Heart right ventricle (tissue), 16 donors: ENCODE results near the gene DIPK2B. TPM values are rescaled to one million over a fixed set of nuclear protein-coding genes. Genes with fewer than 3 reads are reported as not detected.

ENCODE experiments used
- ATAC-seq, 8 donors: fragments of 200-7000 bp; cut with Tn5 transposase; one replicate each; pipeline ENCODE4 v1.9.1; 2020; ENCODE audit warnings: mild to moderate bottlenecking in 8 of 8, moderate library complexity in 8 of 8, moderate number of reproducible peaks in 1 of 8
- DNase-seq, 2 donors: peaks; one replicate each; pipeline ENCODE4 v3.0.0-alpha.2; 2020
- H3K27ac ChIP-seq, 10 donors: fragments of 200-600 bp; sonication (generic) in 2 of 10; one replicate each; pipeline versions ENCODE4 v1.5.0 to v1.8.0; 2020 to 2022; ENCODE audit warnings: mild to moderate bottlenecking in 3 of 10
- H3K27me3 ChIP-seq, 7 donors: fragments of 200-600 bp; one replicate each; pipeline ENCODE4 v1.8.0; 2021 to 2022; ENCODE audit warnings: mild to moderate bottlenecking in 2 of 7
- H3K36me3 ChIP-seq, 9 donors: fragments of 200-600 bp; sonication (generic) in 1 of 9; one replicate each; pipeline versions ENCODE4 v1.5.0 to v1.8.0; 2020 to 2022; ENCODE audit warnings: mild to moderate bottlenecking in 2 of 9
- H3K4me1 ChIP-seq, 9 donors: fragments of 200-600 bp; sonication (generic) in 1 of 9; one replicate each; pipeline versions ENCODE4 v1.5.0 to v1.8.0; 2020 to 2022; ENCODE audit warnings: mild to moderate bottlenecking in 4 of 9
- H3K4me3 ChIP-seq, 10 donors: fragments of 200-600 bp; sonication (generic) in 2 of 10; one replicate each; pipeline versions ENCODE4 v1.5.0 to v1.8.0; 2020 to 2022; ENCODE audit warnings: mild to moderate bottlenecking in 7 of 10, moderate library complexity in 2 of 10
- H3K9me3 ChIP-seq, 11 donors: fragments of 200-600 bp in 10 of 11; sonication (generic) in 2 of 11; one replicate each; pipeline versions ENCODE4 v1.5.0 to v1.8.0; 2013 to 2022; ENCODE audit warnings: mild to moderate bottlenecking in 2 of 11, control low read depth in 1 of 11, moderate library complexity in 1 of 11
- WGBS, 2 donors: extraction: QIAGEN DNeasy Blood & Tissue Kit; methylation state at CpG; one replicate each; pipeline ENCODE4 v1.1.7; 2013; ENCODE audit warnings: inconsistent platforms in 1 of 2; 5-methylcytosine and 5-hydroxymethylcytosine counted together
- intact Hi-C, 10 donors: fragments of 100-400 bp; cut with DNase I; formaldehyde crosslinking; loops; one replicate each; pipeline versions ENCODE4 v1.11.1 to v1.14.2; 2022
- long read RNA-seq, 3 donors: library from polyadenylated mRNA; unstranded; transcript quantifications; one replicate each; pipeline ENCODE4 v2.0.0, GENCODE V29; 2020 to 2021
- polyA plus RNA-seq, 2 donors: library from polyadenylated mRNA; stranded (reverse); fragments of 200-250 nt; gene quantifications; one replicate each; pipeline ENCODE4 v1.2.3, GENCODE V29; 2013
- total RNA-seq, 10 donors: library from RNA; stranded (reverse); fragmentation: NEBNext Ultra II Directional in 3 of 10; extraction: Animal tissue kit (Norgen Biotek cat#: 25700) in 3 of 10; gene quantifications; one replicate each; pipeline versions ENCODE4 v1.2.1 to v1.2.4, GENCODE V29; 2021 to 2023
- TF ChIP-seq, protein P1 (sequence below), 9 donors: fragments of 200-600 bp; sonication (generic) in 2 of 9; IDR thresholded peaks; one replicate each; pipeline versions ENCODE4 v1.5.0 to v1.8.0; 2021 to 2022; ENCODE audit warnings: antibody characterized with exemption in 9 of 9, mild to moderate bottlenecking in 5 of 9, moderate library complexity in 1 of 9
- donor health status: Arrhythmogenic right ventricular cardiomyopathy.
- donor health status: ischemic (EF 13 %, LVEDD 7.1; RV severe dilation, severe dysfunction).
- donor health status: healthy with polysubstance abuse.
- donor health status: DM: no; HTN: yes; CAD: no.
- donor health status: DM: no; HTN: no; CAD: no.
- donor health status: ischemic (EF 25% LVEDD 6.9; RV normal size, moderate dysfunction).
- donor health status: ischemic (EF 25% LVEDD 5.7; RV mildly dilated, moderate dysfunction).
- donor health status: healthy.
- donor health status: DM: yes; HTN: yes; CAD: no.
- donor health status: Ischemic cardiomyopathy.
- donor health status: ischemic (EF 35%, LVEDD 5.7; RV mildly dilated, moderate dysfunction).
- donor health status: nonischemic (EF 11% LVEDD 7.7; RV severe dilation, severe dysfunction).
- donor health status: DM: yes; HTN: yes; CAD: no.
- donor health status: PGD.
- donor health status: ischemic (EF 29% LVEDD 5.4; RV normal size, mild dysfunction).
- donor health status: nonischemic (EF 23%, LVEDD 6.1; RV moderate dilation, normal function).

Gene DIPK2B, protein sequence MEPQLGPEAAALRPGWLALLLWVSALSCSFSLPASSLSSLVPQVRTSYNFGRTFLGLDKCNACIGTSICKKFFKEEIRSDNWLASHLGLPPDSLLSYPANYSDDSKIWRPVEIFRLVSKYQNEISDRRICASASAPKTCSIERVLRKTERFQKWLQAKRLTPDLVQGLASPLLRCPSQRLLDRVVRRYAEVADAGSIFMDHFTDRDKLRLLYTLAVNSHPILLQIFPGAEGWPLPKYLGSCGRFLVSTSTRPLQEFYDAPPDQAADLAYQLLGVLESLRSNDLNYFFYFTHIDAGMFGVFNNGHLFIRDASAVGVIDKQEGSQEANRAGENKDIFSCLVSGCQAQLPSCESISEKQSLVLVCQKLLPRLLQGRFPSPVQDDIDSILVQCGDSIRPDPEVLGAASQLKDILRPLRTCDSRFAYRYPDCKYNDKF
- total RNA-seq: 10 to 100 TPM in 8 of 10 donors, 1 to 10 TPM in 2; 9.3 to 31.7 (median 16.1) TPM
- 10 to 100 TPM; 12.2 to 24.5 TPM for polyA plus RNA-seq
- long read RNA-seq, donor 1, full-length matches to known transcripts: 9 of 26 reads
- long read RNA-seq, donor 1, partial matches to known transcripts: 2 of 26 reads
- long read RNA-seq, donor 1, other reads (novel, unspliced or antisense): 15 of 26 reads
- long read RNA-seq, donor 2, full-length matches to known transcripts: 11 of 29 reads
- long read RNA-seq, donor 2, partial matches to known transcripts: 1 of 29 reads
- long read RNA-seq, donor 2, other reads (novel, unspliced or antisense): 17 of 29 reads
- long read RNA-seq, donor 3, full-length matches to known transcripts: 36 of 69 reads
- long read RNA-seq, donor 3, partial matches to known transcripts: 9 of 69 reads
- long read RNA-seq, donor 3, other reads (novel, unspliced or antisense): 24 of 69 reads

DNA sequence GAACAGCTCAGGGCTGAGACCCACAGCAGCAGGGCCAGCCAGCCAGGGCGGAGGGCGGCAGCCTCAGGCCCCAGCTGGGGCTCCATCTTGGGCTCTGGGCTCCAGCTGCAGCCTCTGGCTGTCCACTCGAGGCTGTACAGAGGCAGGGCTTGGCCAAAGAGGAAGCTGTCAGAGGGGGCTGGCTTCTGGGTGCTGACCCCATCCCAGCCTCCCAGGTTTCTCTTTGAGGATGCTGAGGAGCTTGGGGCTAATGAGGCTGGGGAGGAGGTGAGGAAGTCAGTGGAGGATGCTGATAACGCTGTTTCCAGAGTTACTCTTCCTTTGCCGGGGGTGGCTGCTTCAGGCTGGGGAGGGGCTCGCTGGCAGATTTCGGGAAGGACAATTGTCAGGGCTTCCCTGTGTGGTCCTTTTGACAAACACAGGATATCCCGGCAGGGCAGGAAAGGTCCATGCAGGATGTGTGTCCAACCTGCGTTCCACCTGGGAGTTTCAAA lies at the start of gene DIPK2B:
DIPK2B (minus strand) TSS at position 136 of the 494 bp plus-strand sequence; CDS start at position 86, 50 bp downstream.
- H3K27me3 ChIP-seq: peaks cover 0 to 81% (median 0%) of the 10 kb centered on the region in 7 donors
- H3K27ac ChIP-seq: peak within 1 kb of the TSS; percentile 40 to 86 (median 72)
- WGBS, 2 donors: 35 to 54% methylated on average over 9 of the region's 9 CpGs
- ATAC-seq (peak; percentile 85 to 95 (median 91)), DNase-seq (peak; percentile 23 to 60)
- peaks cover 0 to 9% (median 0%) of the 10 kb centered on the region in 11 donors for H3K9me3 ChIP-seq
- H3K36me3 ChIP-seq: no peaks in the 10 kb centered on the region
- peaks cover 0 to 21% (median 0%) of the 10 kb centered on the region in 9 donors for H3K4me1 ChIP-seq
- H3K4me3 ChIP-seq: peak within 1 kb of the TSS in 9 of 10 donors; percentile 26 to 54 (median 46)
- intact Hi-C loops: loop anchor here in 1 of 10 donors (5.0 kb wide), 1 partner anchor 328 kb away; the partner anchor contains the start of gene KDM6A
- TF ChIP-seq, protein P1, sequence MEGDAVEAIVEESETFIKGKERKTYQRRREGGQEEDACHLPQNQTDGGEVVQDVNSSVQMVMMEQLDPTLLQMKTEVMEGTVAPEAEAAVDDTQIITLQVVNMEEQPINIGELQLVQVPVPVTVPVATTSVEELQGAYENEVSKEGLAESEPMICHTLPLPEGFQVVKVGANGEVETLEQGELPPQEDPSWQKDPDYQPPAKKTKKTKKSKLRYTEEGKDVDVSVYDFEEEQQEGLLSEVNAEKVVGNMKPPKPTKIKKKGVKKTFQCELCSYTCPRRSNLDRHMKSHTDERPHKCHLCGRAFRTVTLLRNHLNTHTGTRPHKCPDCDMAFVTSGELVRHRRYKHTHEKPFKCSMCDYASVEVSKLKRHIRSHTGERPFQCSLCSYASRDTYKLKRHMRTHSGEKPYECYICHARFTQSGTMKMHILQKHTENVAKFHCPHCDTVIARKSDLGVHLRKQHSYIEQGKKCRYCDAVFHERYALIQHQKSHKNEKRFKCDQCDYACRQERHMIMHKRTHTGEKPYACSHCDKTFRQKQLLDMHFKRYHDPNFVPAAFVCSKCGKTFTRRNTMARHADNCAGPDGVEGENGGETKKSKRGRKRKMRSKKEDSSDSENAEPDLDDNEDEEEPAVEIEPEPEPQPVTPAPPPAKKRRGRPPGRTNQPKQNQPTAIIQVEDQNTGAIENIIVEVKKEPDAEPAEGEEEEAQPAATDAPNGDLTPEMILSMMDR (IDR thresholded peaks at IDR 0.05): no peak

DNA sequence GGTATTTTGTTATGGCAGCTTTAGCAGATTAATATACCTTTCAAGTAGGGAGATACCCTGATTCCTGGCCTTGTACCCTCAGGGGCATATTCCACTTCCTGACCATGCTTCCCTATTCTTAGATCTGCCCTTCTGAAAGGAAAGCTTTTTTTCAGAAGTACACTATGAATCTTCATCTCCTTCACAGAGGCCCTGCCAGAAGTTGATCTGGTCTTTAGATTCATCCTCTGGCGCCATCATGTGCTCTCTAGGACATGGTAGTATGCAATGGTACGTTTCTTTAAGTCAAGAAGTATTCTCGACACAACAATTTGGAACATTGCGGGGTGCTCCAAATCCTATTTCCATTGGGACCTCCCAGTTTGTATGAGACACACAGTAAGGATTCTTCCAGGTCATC lies 39.6 kb upstream of the DIPK2B start:
- ATAC-seq (no peak), DNase-seq (no peak)
- H3K27me3 ChIP-seq: peaks cover 0 to 29% (median 0%) of the 10 kb centered on the region in 7 donors
- no peaks in the 10 kb centered on the region for H3K36me3 ChIP-seq
- H3K4me1 ChIP-seq: no peaks in the 10 kb centered on the region
- WGBS, 2 donors: 78 to 88% methylated on average over 4 of the region's 4 CpGs
- H3K4me3 ChIP-seq: no peak overlapping the region
- TF ChIP-seq, protein P1 (IDR thresholded peaks at IDR 0.05): no peak
- no peaks in the 10 kb centered on the region for H3K9me3 ChIP-seq
- intact Hi-C loops: no loop called here
- H3K27ac ChIP-seq: no peak overlapping the region

DNA sequence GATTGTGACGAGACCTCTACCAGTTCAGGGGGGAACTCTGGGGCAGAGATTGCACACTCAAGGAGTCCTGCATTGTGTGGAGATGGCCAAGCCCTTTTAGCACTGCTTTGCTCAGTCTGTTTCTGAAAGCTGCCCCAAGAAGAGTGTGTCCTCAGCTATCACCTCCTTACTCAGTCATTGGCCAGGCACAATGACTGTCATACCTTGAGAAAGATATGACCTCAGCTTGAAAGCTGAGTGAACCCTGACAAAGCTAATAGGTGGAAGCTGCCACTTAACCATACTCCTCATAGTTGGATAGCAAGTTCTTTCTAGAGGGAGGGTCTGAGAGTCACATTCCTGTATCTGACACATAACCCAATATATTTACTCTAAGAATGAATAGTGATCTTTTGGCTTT lies 37.8 kb upstream of the DIPK2B start:
- Histone ChIP-seq H3K36me3 (no peaks in the 10 kb centered on the region), H3K27me3 (peaks cover 0 to 31% (median 0%) of the 10 kb centered on the region in 7 donors), H3K4me3 (no peak overlapping the region), H3K27ac (no peak overlapping the region), H3K9me3 (no peaks in the 10 kb centered on the region), H3K4me1 (no peaks in the 10 kb centered on the region)
- TF ChIP-seq, protein P1 (IDR thresholded peaks at IDR 0.05): no peak
- DNase-seq (no peak), ATAC-seq (no peak)
- intact Hi-C loops: no loop called here
- 45 to 61% methylated on average over 1 of the region's 1 CpG for WGBS, 2 donors

DNA sequence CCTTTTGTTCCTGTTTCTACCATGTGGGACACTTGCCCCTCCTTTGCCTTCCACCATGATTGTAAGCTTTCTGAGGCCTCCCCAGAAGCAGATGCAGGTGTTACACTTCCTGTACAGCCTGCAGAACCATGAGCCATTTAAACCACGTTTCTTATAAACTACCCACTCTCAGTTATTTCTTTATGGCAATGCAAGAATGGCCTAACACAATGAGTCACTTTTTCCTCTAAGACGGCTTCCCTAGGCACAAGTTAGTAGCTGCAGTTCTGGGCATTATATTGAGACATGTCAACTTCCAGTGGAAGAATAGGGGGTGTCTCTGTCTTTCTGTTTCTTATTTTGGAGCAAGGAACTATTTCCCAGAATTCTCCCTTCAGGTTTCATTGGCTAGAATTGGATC lies 32.9 kb upstream of the DIPK2B start:
- TF ChIP-seq, protein P1 (IDR thresholded peaks at IDR 0.05): no peak
- H3K36me3 ChIP-seq: no peaks in the 10 kb centered on the region
- WGBS, 2 donors: 58 to 77% methylated on average over 2 of the region's 2 CpGs
- ATAC-seq: no peak
- no peak for DNase-seq
- no peak overlapping the region for H3K27ac ChIP-seq
- intact Hi-C loops: no loop called here
- H3K9me3 ChIP-seq: no peaks in the 10 kb centered on the region
- H3K4me1 ChIP-seq: no peaks in the 10 kb centered on the region
- H3K4me3 ChIP-seq: no peak overlapping the region
- H3K27me3 ChIP-seq: peaks cover 0 to 41% (median 0%) of the 10 kb centered on the region in 7 donors
